Epithelial cell of proximal tubule (primary cell): ENCODE measurements around the gene KRTAP5-6. TPM values are rescaled to one million over a fixed set of nuclear protein-coding genes. Genes with fewer than 3 reads are reported as not detected.
"Not testable (repeated sequence)": the region's sequence is repeated elsewhere in the genome, so short reads cannot be mapped to it uniquely, and the experiment has no call there.

ENCODE experiments used
- DNase-seq: peaks from one replicate; pipeline ENCODE4 v3.0.0-alpha.2; 2011; ENCODE audit warnings: low read depth
- H3K4me3 ChIP-seq: 2 replicates; pipeline ENCODE4 v1.5.1; 2011; ENCODE audit warnings: low read depth, mild to moderate bottlenecking, low read length
- CTCF ChIP-seq: conservative IDR thresholded peaks from 2 replicates; pipeline ENCODE4 v1.5.1; 2012; ENCODE audit warnings: low read depth, mild to moderate bottlenecking, low read length
- total RNA-seq: library from RNA; depleted of rRNA; stranded (reverse); fragments of >200 nt; gene quantifications from 2 replicates; pipeline ENCODE4 v1.2.3, GENCODE V29; 2015

Gene KRTAP5-6
- total RNA-seq, 1 donor from 2014 or later, result not detected

- H3K4me3 ChIP-seq, result no peak overlapping the region
- no peak for DNase-seq
- no peak for TF ChIP-seq CTCF
These were observed 31.7 kb upstream of the KRTAP5-6 start for GRCh38 chr11:1665313-1665712.

- DNase-seq, result no peak
- no peak for TF ChIP-seq CTCF
- H3K4me3 ChIP-seq, result no peak overlapping the region
These were observed 29.7 kb upstream of the KRTAP5-6 start for GRCh38 chr11:1667121-1667850.

- TF ChIP-seq CTCF, result no peak
- no peak for DNase-seq
- no peak overlapping the region for H3K4me3 ChIP-seq
These were observed 29.1 kb upstream of the KRTAP5-6 start for GRCh38 chr11:1667906-1668305.

- no peak for DNase-seq
- TF ChIP-seq CTCF, result no peak
These were observed 28.0 kb upstream of the KRTAP5-6 start for GRCh38 chr11:1668911-1669473.

GRCh38 chr11:1669546-1670218, 27.3 kb upstream of the KRTAP5-6 start:
- DNase-seq, result no peak
- H3K4me3 ChIP-seq, result no peak overlapping the region
- TF ChIP-seq CTCF, result no peak

More at GRCh38 chr11:1668911-1669473, 28.0 kb upstream of the KRTAP5-6 start:
- no peak overlapping the region for H3K4me3 ChIP-seq

GRCh38 chr11:1670457-1670856, 26.5 kb upstream of the KRTAP5-6 start:
- not testable (repeated sequence) for DNase-seq, H3K4me3 ChIP-seq

GRCh38 chr11:1670905-1671371, 26.1 kb upstream of the KRTAP5-6 start:
- H3K4me3 ChIP-seq, result no peak overlapping the region
- no peak for TF ChIP-seq CTCF
- no peak for DNase-seq
